ENCODE data around the gene SENP8.
A peak's percentile ranks its signal among the peaks of the same experiment; 100 is the strongest.

The SENP8 gene

GRCh38 chr15:72113347-72114031, 4.7 kb upstream of the SENP8 start:
- DNase-seq (ENCODE audit: low read depth, low spot score) = no peak

- DNase-seq (ENCODE audit: low read depth, low spot score) = peak; percentile 56
These were observed 1.3 kb upstream of the SENP8 start for GRCh38 chr15:72116731-72117485.

- DNase-seq (ENCODE audit: low read depth, low spot score) = peak; percentile 89
These were observed 652 bp upstream of the SENP8 start for GRCh38 chr15:72117486-72118016.

GRCh38 chr15:72124218-72124617, 6.0 kb downstream of the SENP8 start:
- DNase-seq (ENCODE audit: low read depth, low spot score) = no peak

GRCh38 chr15:72127724-72128322, 9.6 kb downstream of the SENP8 start:
- DNase-seq (ENCODE audit: low read depth, low spot score) = no peak

- DNase-seq (ENCODE audit: low read depth, low spot score) = no peak
These were observed 10.2 kb downstream of the SENP8 start for GRCh38 chr15:72128359-72128758.

GRCh38 chr15:72130272-72130671, 12.1 kb downstream of the SENP8 start:
- DNase-seq (ENCODE audit: low read depth, low spot score) = no peak

GRCh38 chr15:72131922-72132321, 13.7 kb downstream of the SENP8 start:
- DNase-seq (ENCODE audit: low read depth, low spot score) = no peak

GRCh38 chr15:72133211-72133610, 15.0 kb downstream of the SENP8 start:
- no peak for DNase-seq (ENCODE audit: low read depth, low spot score)

- DNase-seq (ENCODE audit: low read depth, low spot score) = no peak
These were observed 17.5 kb downstream of the SENP8 start for GRCh38 chr15:72135719-72136118.

GRCh38 chr15:72136170-72137051, 18.2 kb downstream of the SENP8 start:
- DNase-seq (ENCODE audit: low read depth, low spot score) = no peak

- DNase-seq (ENCODE audit: low read depth, low spot score) = no peak
These were observed 21.5 kb downstream of the SENP8 start for GRCh38 chr15:72139667-72140066.

GRCh38 chr15:72140088-72140487, 21.9 kb downstream of the SENP8 start:
- DNase-seq (ENCODE audit: low read depth, low spot score) = no peak

GRCh38 chr15:72141171-72142084, 23.2 kb downstream of the SENP8 start:
- peak; percentile 21 for DNase-seq (ENCODE audit: low read depth, low spot score)

- DNase-seq (ENCODE audit: low read depth, low spot score) = no peak
These were observed 28.0 kb downstream of the SENP8 start for GRCh38 chr15:72146221-72146620.

- no peak for DNase-seq (ENCODE audit: low read depth, low spot score)
These were observed 28.7 kb downstream of the SENP8 start for GRCh38 chr15:72146934-72147333.

GRCh38 chr15:72147418-72147817, 29.2 kb downstream of the SENP8 start:
- DNase-seq (ENCODE audit: low read depth, low spot score) = no peak

GRCh38 chr15:72153269-72154000, 35.2 kb downstream of the SENP8 start:
- no peak for DNase-seq (ENCODE audit: low read depth, low spot score)

- no peak for DNase-seq (ENCODE audit: low read depth, low spot score)
These were observed 36.1 kb downstream of the SENP8 start for GRCh38 chr15:72154316-72154715.

All from astrocyte of the hippocampus (primary cell).